ENCODE measurements around the gene CROCC.
"Not testable (repeated sequence)": the region's sequence is repeated elsewhere in the genome, so short reads cannot be mapped to it uniquely, and the experiment has no call there.

CROCC gene, protein sequence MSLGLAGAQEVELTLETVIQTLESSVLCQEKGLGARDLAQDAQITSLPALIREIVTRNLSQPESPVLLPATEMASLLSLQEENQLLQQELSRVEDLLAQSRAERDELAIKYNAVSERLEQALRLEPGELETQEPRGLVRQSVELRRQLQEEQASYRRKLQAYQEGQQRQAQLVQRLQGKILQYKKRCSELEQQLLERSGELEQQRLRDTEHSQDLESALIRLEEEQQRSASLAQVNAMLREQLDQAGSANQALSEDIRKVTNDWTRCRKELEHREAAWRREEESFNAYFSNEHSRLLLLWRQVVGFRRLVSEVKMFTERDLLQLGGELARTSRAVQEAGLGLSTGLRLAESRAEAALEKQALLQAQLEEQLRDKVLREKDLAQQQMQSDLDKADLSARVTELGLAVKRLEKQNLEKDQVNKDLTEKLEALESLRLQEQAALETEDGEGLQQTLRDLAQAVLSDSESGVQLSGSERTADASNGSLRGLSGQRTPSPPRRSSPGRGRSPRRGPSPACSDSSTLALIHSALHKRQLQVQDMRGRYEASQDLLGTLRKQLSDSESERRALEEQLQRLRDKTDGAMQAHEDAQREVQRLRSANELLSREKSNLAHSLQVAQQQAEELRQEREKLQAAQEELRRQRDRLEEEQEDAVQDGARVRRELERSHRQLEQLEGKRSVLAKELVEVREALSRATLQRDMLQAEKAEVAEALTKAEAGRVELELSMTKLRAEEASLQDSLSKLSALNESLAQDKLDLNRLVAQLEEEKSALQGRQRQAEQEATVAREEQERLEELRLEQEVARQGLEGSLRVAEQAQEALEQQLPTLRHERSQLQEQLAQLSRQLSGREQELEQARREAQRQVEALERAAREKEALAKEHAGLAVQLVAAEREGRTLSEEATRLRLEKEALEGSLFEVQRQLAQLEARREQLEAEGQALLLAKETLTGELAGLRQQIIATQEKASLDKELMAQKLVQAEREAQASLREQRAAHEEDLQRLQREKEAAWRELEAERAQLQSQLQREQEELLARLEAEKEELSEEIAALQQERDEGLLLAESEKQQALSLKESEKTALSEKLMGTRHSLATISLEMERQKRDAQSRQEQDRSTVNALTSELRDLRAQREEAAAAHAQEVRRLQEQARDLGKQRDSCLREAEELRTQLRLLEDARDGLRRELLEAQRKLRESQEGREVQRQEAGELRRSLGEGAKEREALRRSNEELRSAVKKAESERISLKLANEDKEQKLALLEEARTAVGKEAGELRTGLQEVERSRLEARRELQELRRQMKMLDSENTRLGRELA (N-terminal part only)

DNA sequence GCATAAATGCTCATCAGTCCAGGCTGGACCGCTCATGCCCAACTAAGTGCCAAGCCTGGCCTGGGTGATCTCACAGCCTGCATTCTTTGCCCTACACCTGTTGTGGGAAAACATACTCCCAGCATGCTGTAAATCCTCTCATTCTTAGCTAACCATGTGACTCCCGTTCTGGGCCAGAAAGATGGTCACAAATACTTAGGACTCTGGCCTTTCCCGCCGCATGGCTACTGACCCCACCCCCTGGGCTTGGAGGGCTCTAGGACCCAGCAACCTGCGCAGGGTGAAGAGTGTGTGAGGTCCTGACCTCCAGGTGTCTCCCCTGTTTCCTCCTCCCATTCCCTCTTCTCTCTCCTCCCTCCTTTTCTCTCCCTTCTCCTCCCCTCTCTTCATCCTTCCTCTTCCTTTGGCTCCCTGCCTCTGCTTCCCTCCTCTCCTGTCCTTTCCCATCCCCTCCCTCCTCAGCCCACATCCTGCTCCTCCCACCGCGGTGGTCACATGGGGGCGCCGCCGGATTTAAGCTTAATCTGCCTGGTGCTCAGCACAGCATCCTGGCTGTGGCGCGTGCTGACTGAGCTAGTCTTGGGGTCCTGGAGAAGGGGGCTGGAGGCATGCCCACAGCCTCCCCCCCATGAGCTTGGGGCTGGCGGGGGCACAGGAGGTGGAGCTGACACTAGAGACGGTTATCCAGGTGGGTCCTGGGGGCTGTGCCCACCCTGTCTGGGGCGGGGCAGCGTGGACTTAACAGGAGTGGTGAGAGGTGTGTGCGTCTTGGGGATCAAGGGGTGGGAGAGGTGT lies at the start of gene CROCC:
Gene CROCC (plus strand): TSS at position 541 of the 795 bp plus-strand sequence. CDS start 88 bp downstream, at position 629.
- DNase-seq = no peak

GRCh38 chr1:16872152-16873075 lies 49.3 kb upstream of the CROCC start:
- DNase-seq = not testable (repeated sequence)

GRCh38 chr1:16873076-16873879 lies 48.5 kb upstream of the CROCC start:
- DNase-seq = not testable (repeated sequence)

DNA sequence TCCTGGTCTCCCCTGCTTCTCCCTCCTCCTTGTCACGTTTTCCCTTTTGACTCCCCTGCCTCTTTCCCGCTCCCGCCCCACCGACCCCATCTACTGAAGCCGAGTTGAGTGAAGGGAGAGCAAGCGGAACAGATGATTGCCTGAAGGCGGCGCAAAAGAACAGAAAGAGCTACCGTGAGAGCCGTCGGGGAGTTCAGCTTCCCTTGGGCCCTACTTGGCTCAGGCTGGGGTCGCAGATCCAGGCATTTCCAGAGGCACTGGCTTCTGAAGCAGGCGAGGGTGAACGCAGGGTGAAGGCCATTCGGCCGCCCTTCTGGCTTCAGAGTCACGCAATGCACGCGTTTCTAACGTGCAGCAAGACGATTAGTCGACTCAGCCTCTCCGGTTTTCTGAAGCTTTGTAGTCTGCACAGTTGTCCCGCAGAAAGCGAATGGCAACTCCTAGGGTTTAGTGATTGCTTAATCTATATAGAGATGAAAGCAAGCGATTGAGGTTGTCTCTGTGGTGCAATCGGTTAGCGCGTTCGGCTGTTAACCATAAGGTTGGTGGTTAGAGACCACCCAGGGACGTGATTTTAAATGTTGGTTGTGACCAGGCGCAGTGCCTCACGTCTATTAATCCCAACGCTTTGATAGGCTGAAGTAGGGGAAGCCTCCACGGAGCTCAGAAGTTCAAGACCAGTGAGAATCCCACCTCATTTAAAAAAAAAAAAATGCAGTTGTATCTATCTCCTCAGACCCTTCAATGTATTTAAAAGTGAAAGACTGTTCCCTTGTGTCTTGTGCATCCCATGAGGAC lies 46.6 kb upstream of the CROCC start:
- DNase-seq = not testable (repeated sequence)

- DNase-seq = not testable (repeated sequence)
Observed at GRCh38 chr1:16881742-16882141, 40.0 kb upstream of the CROCC start.

DNA sequence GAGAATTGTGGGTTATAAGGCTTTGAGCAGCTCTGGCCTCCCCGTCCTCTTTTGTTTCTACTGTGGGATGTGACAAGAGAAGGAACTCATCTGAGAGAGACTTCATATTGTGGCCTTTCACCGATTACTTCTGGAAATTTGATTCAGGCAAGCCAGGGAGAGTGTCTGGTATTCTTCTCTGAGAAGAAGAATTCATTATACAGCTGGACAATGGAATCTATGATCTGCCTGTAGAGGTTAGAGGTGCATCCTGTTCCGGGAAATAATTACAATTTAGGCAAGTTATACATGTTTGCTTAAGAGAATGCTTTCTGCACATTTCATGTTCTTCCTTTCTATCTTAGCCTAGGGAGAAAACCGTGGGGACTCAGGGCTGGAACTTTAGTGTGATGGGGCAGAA lies 38.7 kb upstream of the CROCC start:
- DNase-seq = no peak

GRCh38 chr1:16884487-16884886 lies 37.2 kb upstream of the CROCC start:
- not testable (repeated sequence) for DNase-seq

- no peak for DNase-seq
Observed at GRCh38 chr1:16886860-16887605, 34.7 kb upstream of the CROCC start.

- DNase-seq = peak; percentile 82
Observed at GRCh38 chr1:16888860-16889816, 32.6 kb upstream of the CROCC start.

DNA sequence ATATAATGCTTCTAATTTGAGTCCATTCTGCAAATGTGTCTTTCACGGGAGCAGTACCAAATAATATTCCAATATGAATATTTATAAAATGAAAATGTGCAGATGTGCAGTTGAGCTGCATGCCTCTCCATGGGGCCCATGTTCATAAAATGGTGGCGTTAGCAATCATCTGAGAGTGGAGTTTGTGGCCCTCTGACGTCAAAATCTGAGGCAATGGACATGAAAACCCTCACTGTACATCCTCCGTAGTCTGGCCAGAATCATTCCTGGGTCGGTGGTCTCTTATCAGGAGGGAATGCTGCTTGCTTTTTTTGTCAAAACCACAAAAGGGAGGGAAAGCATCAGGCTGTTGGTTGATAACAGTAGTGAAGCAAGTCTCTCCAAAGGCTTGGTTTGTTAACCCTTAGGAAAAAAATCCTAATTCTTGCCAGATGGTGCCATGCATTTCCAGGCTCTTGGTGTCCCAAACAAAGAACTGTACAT lies 31.2 kb upstream of the CROCC start:
- DNase-seq = not testable (repeated sequence)

GRCh38 chr1:16891057-16891456 lies 30.7 kb upstream of the CROCC start:
- DNase-seq = not testable (repeated sequence)

DNA sequence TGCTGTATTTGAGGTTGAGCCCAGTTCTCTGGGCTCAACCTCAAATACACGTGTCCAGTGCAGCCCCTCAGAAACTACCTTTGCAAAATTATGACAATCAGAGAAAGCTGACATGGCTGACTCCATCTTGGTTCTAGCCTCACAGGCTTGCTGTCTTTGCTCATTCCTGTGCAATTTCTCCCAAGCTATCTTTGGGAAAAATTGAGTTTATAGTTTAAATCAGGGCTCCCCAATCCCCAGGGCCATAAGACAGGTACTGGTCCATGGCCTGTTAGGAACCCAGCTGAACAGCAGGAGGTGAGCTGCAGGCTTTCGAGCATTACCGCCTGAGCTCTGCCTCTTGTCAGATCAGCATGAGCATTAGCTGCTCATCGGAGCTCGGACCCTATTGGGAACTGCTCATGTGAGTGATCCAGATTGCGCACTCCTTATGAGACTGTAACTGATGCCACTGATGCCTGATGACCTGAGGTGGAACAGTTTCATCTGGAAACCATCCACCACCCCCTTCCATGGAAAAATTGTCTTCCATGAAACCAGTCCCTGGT lies 28.7 kb upstream of the CROCC start:
- not testable (repeated sequence) for DNase-seq

- DNase-seq = not testable (repeated sequence)
Observed at GRCh38 chr1:16893796-16894195, 27.9 kb upstream of the CROCC start.

GRCh38 chr1:16894338-16894737 lies 27.4 kb upstream of the CROCC start:
- DNase-seq = not testable (repeated sequence)

- DNase-seq = not testable (repeated sequence)
Observed at GRCh38 chr1:16895233-16895597, 26.5 kb upstream of the CROCC start.

GRCh38 chr1:16895598-16896315 lies 26.0 kb upstream of the CROCC start, which contains the start of gene RNU1-2:
RNU1-2 (plus strand) TSS chr1:16895980.
- DNase-seq = peak; percentile 99
